ENCODE results near the gene ARSJ. TPM values are rescaled to one million over a fixed set of nuclear protein-coding genes. Genes with fewer than 3 reads are reported as not detected.

ARSJ gene
- total and polyA plus RNA-seq, 2 experiments from 2014 or later: 4.3 to 6.6 TPM

GRCh38 chr4:113943863-113944262 lies 35.6 kb downstream of the ARSJ start (continued):
- no peak for TF ChIP-seq REST (IDR thresholded peaks at IDR 0.05; ENCODE audit: unreplicated experiment)
- TF ChIP-seq CTCF (conservative IDR thresholded peaks at IDR 0.05; ENCODE audit: low read depth in 2 of 2): no peak
- TF ChIP-seq STAT1 (IDR thresholded peaks at IDR 0.05; ENCODE audit: unreplicated experiment): no peak
- no peak for TF ChIP-seq ETS1 (IDR thresholded peaks at IDR 0.05)
- TF ChIP-seq EZH2 (IDR thresholded peaks at IDR 0.05; ENCODE audit: low read depth, unreplicated experiment): no peak

GRCh38 chr4:113943085-113943484 lies 36.4 kb downstream of the ARSJ start:
- Histone ChIP-seq H3K4me2 (no peak overlapping the region), H3K4me3 (no peak overlapping the region), H3K9me2 (ENCODE audit: insufficient read depth) (no peaks in the 10 kb centered on the region), H4K20me1 (replicated peaks; ENCODE audit: insufficient read depth) (no peaks in the 10 kb centered on the region), H3F3A (replicated peaks; ENCODE audit: low read depth) (no peaks in the 10 kb centered on the region), H3K36me3 (ENCODE audit: insufficient read depth) (no peaks in the 10 kb centered on the region), H3K4me1 (ENCODE audit: insufficient read depth) (peaks cover 14% of the 10 kb centered on the region), H2AFZ (no peak overlapping the region), H3K27me3 (ENCODE audit: insufficient read depth) (no peaks in the 10 kb centered on the region), H3K79me2 (replicated peaks; ENCODE audit: insufficient read depth) (no peaks in the 10 kb centered on the region), H3K27ac (ENCODE audit: low read depth) (no peak overlapping the region)
- no peak for ATAC-seq
- peaks cover 2% of the 10 kb centered on the region; the same call in 2 of the 3 replicates for H3K36me3 Mint-ChIP-seq (ENCODE audit: low read depth)
- no peak for TF ChIP-seq ZNF114 (CRISPR knock-in tag; IDR thresholded peaks at IDR 0.05)
- TF ChIP-seq ZNF462 (CRISPR knock-in tag; IDR thresholded peaks at IDR 0.05): no peak
- TF ChIP-seq REST (IDR thresholded peaks at IDR 0.05; ENCODE audit: unreplicated experiment): no peak
- peaks cover under 1% of the 10 kb centered on the region for H3K27me3 Mint-ChIP-seq (ENCODE audit: insufficient read depth, low read depth, poor library complexity)
- no peak for DNase-seq (ENCODE audit: low spot score)
- peaks cover 13% of the 10 kb centered on the region for H3K4me1 Mint-ChIP-seq
- no peak overlapping the region for H3K4me3 Mint-ChIP-seq
- no peak overlapping the region for H3K27ac Mint-ChIP-seq
- H3K9me3 Mint-ChIP-seq: peaks cover 3% of the 10 kb centered on the region; the same call in 2 of the 3 replicates

Data from GM23338 (cell line).